ENCODE results near the gene FGF14. TPM values are rescaled to one million over a fixed set of nuclear protein-coding genes. Genes with fewer than 3 reads are reported as not detected.

Gene FGF14
- total RNA-seq, 1 experiment from 2014 or later, result 0.22 TPM

- Histone ChIP-seq H3K4ac (ENCODE audit: low read depth, low read length) (no peak overlapping the region), H4K5ac (ENCODE audit: insufficient read length, low read depth, low read length) (no peak overlapping the region), H3T11ph (ENCODE audit: low read length) (no peak overlapping the region), H4K91ac (ENCODE audit: insufficient read length, low read depth, low read length) (no peak overlapping the region), H2BK20ac (ENCODE audit: low read depth, low read length, poor library complexity, severe bottlenecking) (no peak overlapping the region), H3K56ac (ENCODE audit: insufficient read length, low read depth, low read length) (no peak overlapping the region), H2AFZ (ENCODE audit: low read length) (no peak overlapping the region), H3K9me3 (ENCODE audit: control insufficient read depth, low read depth, low read length) (no peaks in the 10 kb centered on the region), H2BK15ac (ENCODE audit: low read depth, low read length) (no peak overlapping the region), H3K14ac (ENCODE audit: insufficient read depth, low read length) (no peak overlapping the region), H2BK120ac (ENCODE audit: low read depth, low read length, poor library complexity, severe bottlenecking) (no peak overlapping the region), H3K9ac (ENCODE audit: extremely low read depth, insufficient read length, low read length) (no peak overlapping the region), H2AK5ac (ENCODE audit: insufficient read length, low read length) (no peak overlapping the region), H3K79me1 (ENCODE audit: insufficient read depth, low read depth, low read length, poor library complexity, severe bottlenecking) (no peaks in the 10 kb centered on the region), H2BK5ac (ENCODE audit: insufficient read length, low read length) (no peak overlapping the region), H3K79me2 (ENCODE audit: insufficient read depth, low read length) (no peaks in the 10 kb centered on the region), H3K18ac (ENCODE audit: insufficient read length, low read depth, low read length) (no peak overlapping the region), H3K23ac (ENCODE audit: insufficient read length, low read depth, low read length) (no peak overlapping the region), H2BK12ac (ENCODE audit: insufficient read length, low read depth, low read length) (no peak overlapping the region), H3K27ac (ENCODE audit: insufficient read length, low read depth, low read length) (no peak overlapping the region), H3K27me3 (ENCODE audit: insufficient read depth, low read length) (no peaks in the 10 kb centered on the region), H3K23me2 (ENCODE audit: insufficient read length, low read depth, low read length, poor library complexity, severe bottlenecking) (no peaks in the 10 kb centered on the region), H4K20me1 (ENCODE audit: control insufficient read depth, insufficient read depth, insufficient read length) (no peaks in the 10 kb centered on the region), H4K8ac (replicated peaks; ENCODE audit: insufficient read length, low read depth, low read length) (no peak overlapping the region), H3K4me1 (ENCODE audit: insufficient read depth, low read length) (no peaks in the 10 kb centered on the region), H3K4me2 (ENCODE audit: insufficient read depth, insufficient read length, low read length) (no peak overlapping the region)
- Mint-ChIP-seq H3K27ac (no peak overlapping the region), H3K4me3 (no peak overlapping the region), H3K9me3 (no peaks in the 10 kb centered on the region), H3K4me1 (no peaks in the 10 kb centered on the region), H3K27me3 (ENCODE audit: low read depth) (no peaks in the 10 kb centered on the region), H3K36me3 (ENCODE audit: insufficient read depth in 1 of 3, low read depth in 3 of 3) (no peaks in the 10 kb centered on the region)
- WGBS (ENCODE audit: extremely low coverage, insufficient read length, low lambda C conversion rate), result no CpG with 5 or more reads among the region's 2 CpGs
- no peak for DNase-seq
- no peak for TF ChIP-seq CTCF (conservative IDR thresholded peaks at IDR 0.05)
Measured at GRCh38 chr13:102361113-102361512, 40.7 kb downstream of the FGF14 start.

All from H9 (cell line).